Measurements from ENCODE around the gene ACE.

- TF ChIP-seq HDGF (IDR thresholded peaks at IDR 0.05; ENCODE audit: borderline replicate concordance) = no peak
- no peak for TF ChIP-seq FOXM1 (IDR thresholded peaks at IDR 0.05; ENCODE audit: borderline replicate concordance)
- no peak for TF ChIP-seq FOXK2 (IDR thresholded peaks at IDR 0.05)
- no peak for TF ChIP-seq CTBP1 (IDR thresholded peaks at IDR 0.05; ENCODE audit: borderline replicate concordance)
- TF ChIP-seq TARDBP (IDR thresholded peaks at IDR 0.05) = no peak
- no peak for TF ChIP-seq BHLHE40 (IDR thresholded peaks at IDR 0.05; ENCODE audit: borderline replicate concordance)
- TF ChIP-seq L3MBTL2 (conservative IDR thresholded peaks at IDR 0.05) = peak; percentile 72
- no peak for TF ChIP-seq ZNF384 (IDR thresholded peaks at IDR 0.05)
- no peak for TF ChIP-seq PKNOX1 (IDR thresholded peaks at IDR 0.05)
- TF ChIP-seq SUZ12 (IDR thresholded peaks at IDR 0.05) = no peak
- TF ChIP-seq SP1 (IDR thresholded peaks at IDR 0.05) = no peak
- no peak for TF ChIP-seq LEF1 (IDR thresholded peaks at IDR 0.05; ENCODE audit: borderline replicate concordance)
- no peak for TF ChIP-seq FOXA1 (IDR thresholded peaks at IDR 0.05)
- TF ChIP-seq ARNT (IDR thresholded peaks at IDR 0.05) = no peak
Measured at GRCh38 chr17:63477480-63478440, 899 bp downstream of the ACE start.

Data from HEK293T (cell line).